Measurements from ENCODE around the gene FBXL13.

DNA sequence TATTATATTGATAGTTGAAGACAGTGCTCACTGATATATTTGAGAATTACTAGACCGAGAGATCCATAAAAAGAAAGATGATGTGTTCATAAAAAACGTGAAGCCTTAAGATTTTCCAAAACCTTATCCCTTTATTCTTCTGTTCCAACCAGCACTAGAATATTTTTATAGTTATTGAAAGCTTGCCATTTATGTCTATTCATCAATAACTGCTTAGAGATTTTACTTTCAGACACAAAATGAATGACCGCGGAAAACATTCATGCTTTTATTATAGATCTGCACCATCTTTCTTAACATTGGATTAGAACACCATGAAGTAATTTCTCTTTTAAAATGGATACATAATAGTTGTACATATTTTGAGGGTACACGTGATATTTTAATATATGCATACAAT, 77.6 kb downstream of the FBXL13 start:
- TF ChIP-seq, protein P1, sequence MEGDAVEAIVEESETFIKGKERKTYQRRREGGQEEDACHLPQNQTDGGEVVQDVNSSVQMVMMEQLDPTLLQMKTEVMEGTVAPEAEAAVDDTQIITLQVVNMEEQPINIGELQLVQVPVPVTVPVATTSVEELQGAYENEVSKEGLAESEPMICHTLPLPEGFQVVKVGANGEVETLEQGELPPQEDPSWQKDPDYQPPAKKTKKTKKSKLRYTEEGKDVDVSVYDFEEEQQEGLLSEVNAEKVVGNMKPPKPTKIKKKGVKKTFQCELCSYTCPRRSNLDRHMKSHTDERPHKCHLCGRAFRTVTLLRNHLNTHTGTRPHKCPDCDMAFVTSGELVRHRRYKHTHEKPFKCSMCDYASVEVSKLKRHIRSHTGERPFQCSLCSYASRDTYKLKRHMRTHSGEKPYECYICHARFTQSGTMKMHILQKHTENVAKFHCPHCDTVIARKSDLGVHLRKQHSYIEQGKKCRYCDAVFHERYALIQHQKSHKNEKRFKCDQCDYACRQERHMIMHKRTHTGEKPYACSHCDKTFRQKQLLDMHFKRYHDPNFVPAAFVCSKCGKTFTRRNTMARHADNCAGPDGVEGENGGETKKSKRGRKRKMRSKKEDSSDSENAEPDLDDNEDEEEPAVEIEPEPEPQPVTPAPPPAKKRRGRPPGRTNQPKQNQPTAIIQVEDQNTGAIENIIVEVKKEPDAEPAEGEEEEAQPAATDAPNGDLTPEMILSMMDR (IDR thresholded peaks at IDR 0.05; ENCODE audit: poor library complexity, severe bottlenecking), result no peak
- TF ChIP-seq, protein P2, sequence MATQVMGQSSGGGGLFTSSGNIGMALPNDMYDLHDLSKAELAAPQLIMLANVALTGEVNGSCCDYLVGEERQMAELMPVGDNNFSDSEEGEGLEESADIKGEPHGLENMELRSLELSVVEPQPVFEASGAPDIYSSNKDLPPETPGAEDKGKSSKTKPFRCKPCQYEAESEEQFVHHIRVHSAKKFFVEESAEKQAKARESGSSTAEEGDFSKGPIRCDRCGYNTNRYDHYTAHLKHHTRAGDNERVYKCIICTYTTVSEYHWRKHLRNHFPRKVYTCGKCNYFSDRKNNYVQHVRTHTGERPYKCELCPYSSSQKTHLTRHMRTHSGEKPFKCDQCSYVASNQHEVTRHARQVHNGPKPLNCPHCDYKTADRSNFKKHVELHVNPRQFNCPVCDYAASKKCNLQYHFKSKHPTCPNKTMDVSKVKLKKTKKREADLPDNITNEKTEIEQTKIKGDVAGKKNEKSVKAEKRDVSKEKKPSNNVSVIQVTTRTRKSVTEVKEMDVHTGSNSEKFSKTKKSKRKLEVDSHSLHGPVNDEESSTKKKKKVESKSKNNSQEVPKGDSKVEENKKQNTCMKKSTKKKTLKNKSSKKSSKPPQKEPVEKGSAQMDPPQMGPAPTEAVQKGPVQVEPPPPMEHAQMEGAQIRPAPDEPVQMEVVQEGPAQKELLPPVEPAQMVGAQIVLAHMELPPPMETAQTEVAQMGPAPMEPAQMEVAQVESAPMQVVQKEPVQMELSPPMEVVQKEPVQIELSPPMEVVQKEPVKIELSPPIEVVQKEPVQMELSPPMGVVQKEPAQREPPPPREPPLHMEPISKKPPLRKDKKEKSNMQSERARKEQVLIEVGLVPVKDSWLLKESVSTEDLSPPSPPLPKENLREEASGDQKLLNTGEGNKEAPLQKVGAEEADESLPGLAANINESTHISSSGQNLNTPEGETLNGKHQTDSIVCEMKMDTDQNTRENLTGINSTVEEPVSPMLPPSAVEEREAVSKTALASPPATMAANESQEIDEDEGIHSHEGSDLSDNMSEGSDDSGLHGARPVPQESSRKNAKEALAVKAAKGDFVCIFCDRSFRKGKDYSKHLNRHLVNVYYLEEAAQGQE (IDR thresholded peaks at IDR 0.05; ENCODE audit: borderline replicate concordance), result no peak
- no peak for TF ChIP-seq EZH2 (IDR thresholded peaks at IDR 0.05; ENCODE audit: borderline replicate concordance, insufficient read depth, low read length, poor library complexity, severe bottlenecking)
- no peak for TF ChIP-seq RAD21 (conservative IDR thresholded peaks at IDR 0.05)
- TF ChIP-seq POLR2AphosphoS5 (IDR thresholded peaks at IDR 0.05), result no peak
- TF ChIP-seq EP300 (conservative IDR thresholded peaks at IDR 0.05; ENCODE audit: poor library complexity, severe bottlenecking), result no peak
- no peak for TF ChIP-seq TAF1 (IDR thresholded peaks at IDR 0.05; ENCODE audit: low read depth)

Data from neural cell (in vitro differentiated cells).